Cardiac fibroblast (primary cell): ENCODE data around the gene SEC14L2.

ENCODE experiments used
- DNase-seq, 2 donors: peaks; one replicate each; pipeline versions ENCODE4 v3.0.0 to v3.0.0-alpha.2; 2010; ENCODE audit warnings: low read depth in 2 of 2
- H3K4me3 ChIP-seq, 2 donors: replicated peaks in 1 of 2; 1 replicate in 1 of 2; 2 replicates in 1 of 2; pipeline ENCODE4 v1.5.1; 2011; ENCODE audit warnings: low read depth in 2 of 2, low read length in 2 of 2, mild to moderate bottlenecking in 2 of 2, moderate library complexity in 1 of 2
- CTCF ChIP-seq: IDR thresholded peaks from one replicate; pipeline ENCODE4 v1.5.1; 2011; ENCODE audit warnings: low read depth, mild to moderate bottlenecking, low read length, inconsistent platforms

The SEC14L2 gene

GRCh38 chr22:30396871-30397655, at the start of gene SEC14L2:
Gene SEC14L2, plus strand, starts transcription at chr22:30397018. Its CDS starts 99 bp downstream, at chr22:30397117.
- peak within 1 kb of the TSS; percentile 83 to 90 for H3K4me3 ChIP-seq
- DNase-seq: peak; percentile 59 to 61
- TF ChIP-seq CTCF: no peak

GRCh38 chr22:30347255-30347892, 49.4 kb upstream of the SEC14L2 start:
- no peak overlapping the region for H3K4me3 ChIP-seq
- no peak for DNase-seq
- TF ChIP-seq CTCF: no peak

GRCh38 chr22:30348404-30348803, 48.4 kb upstream of the SEC14L2 start:
- no peak for TF ChIP-seq CTCF
- no peak overlapping the region for H3K4me3 ChIP-seq
- no peak for DNase-seq

GRCh38 chr22:30348809-30349208, 48.0 kb upstream of the SEC14L2 start:
- DNase-seq: no peak
- no peak overlapping the region for H3K4me3 ChIP-seq
- TF ChIP-seq CTCF: no peak

GRCh38 chr22:30351226-30351625, 45.6 kb upstream of the SEC14L2 start:
- no peak overlapping the region for H3K4me3 ChIP-seq
- TF ChIP-seq CTCF: no peak
- no peak for DNase-seq

GRCh38 chr22:30354644-30355043, 42.2 kb upstream of the SEC14L2 start:
- H3K4me3 ChIP-seq: no peak overlapping the region
- no peak for TF ChIP-seq CTCF
- no peak for DNase-seq
